HepG2 (cell line): ENCODE results near the gene ZNF484. TPM values are rescaled to one million over a fixed set of nuclear protein-coding genes. Genes with fewer than 3 reads are reported as not detected.

ENCODE experiments used
- ARID5B ChIP-seq: IDR thresholded peaks from 2 replicates; pipeline ENCODE4 v1.4.0; 2020; ENCODE audit warnings: mild to moderate bottlenecking, missing genetic modification reagents
- CENPBD1 ChIP-seq: sonication (generic); formaldehyde crosslinking; IDR thresholded peaks from 2 replicates; pipeline ENCODE4 v1.8.0; 2022; ENCODE audit warnings: missing genetic modification reagents, low read depth, mild to moderate bottlenecking, borderline replicate concordance
- ELF1 ChIP-seq: sonication (generic); formaldehyde crosslinking; IDR thresholded peaks from 2 replicates; pipeline ENCODE4 v1.4.0; 2020; ENCODE audit warnings: missing genetic modification reagents
- GMEB1 ChIP-seq: sonication (generic); formaldehyde crosslinking; IDR thresholded peaks from 2 replicates; pipeline ENCODE4 v1.5.1; 2020; ENCODE audit warnings: missing genetic modification reagents, mild to moderate bottlenecking, borderline replicate concordance
- HMGA1 ChIP-seq: sonication (generic); formaldehyde crosslinking; conservative IDR thresholded peaks from 2 replicates; pipeline ENCODE4 v1.4.0; 2020; ENCODE audit warnings: missing genetic modification reagents
- HOMEZ ChIP-seq: IDR thresholded peaks from 2 replicates; pipeline ENCODE4 v1.6.1; 2016; ENCODE audit warnings: low read depth
- JUN ChIP-seq: sonication (generic); formaldehyde crosslinking; IDR thresholded peaks from 2 replicates; pipeline ENCODE4 v1.4.0; 2020; ENCODE audit warnings: mild to moderate bottlenecking, missing genetic modification reagents
- KMT2B ChIP-seq: IDR thresholded peaks from 2 replicates; pipeline ENCODE4 v1.6.1; 2016; ENCODE audit warnings: missing genetic modification reagents, missing compliant biosample characterization
- NR2F2 ChIP-seq: IDR thresholded peaks from 2 replicates; pipeline ENCODE4 v1.6.1; 2012; ENCODE audit warnings: low read depth, inconsistent platforms, borderline replicate concordance
- PHB2 ChIP-seq: fragments of 450-650 bp; IDR thresholded peaks from 2 replicates; pipeline ENCODE4 v1.6.1; 2018; ENCODE audit not compliant: partially characterized antibody
- ZBTB49 ChIP-seq: sonication (generic); formaldehyde crosslinking; IDR thresholded peaks from 2 replicates; pipeline ENCODE4 v1.4.0; 2020; ENCODE audit warnings: missing genetic modification reagents, borderline replicate concordance
- ZNF260 ChIP-seq: sonication (generic); formaldehyde crosslinking; IDR thresholded peaks from 2 replicates; pipeline ENCODE4 v1.4.0; 2020; ENCODE audit warnings: missing genetic modification reagents, low read depth, mild to moderate bottlenecking, borderline replicate concordance
- ZNF335 ChIP-seq: sonication (generic); formaldehyde crosslinking; IDR thresholded peaks from 2 replicates; pipeline ENCODE4 v1.4.0; 2020; ENCODE audit warnings: missing genetic modification reagents
- ZNF34 ChIP-seq: sonication (generic); formaldehyde crosslinking; IDR thresholded peaks from 2 replicates; pipeline ENCODE4 v1.4.0; 2020; ENCODE audit warnings: mild to moderate bottlenecking, missing genetic modification reagents, borderline replicate concordance
- ZNF576 ChIP-seq: sonication (generic); formaldehyde crosslinking; IDR thresholded peaks from 2 replicates; pipeline ENCODE4 v1.4.0; 2020; ENCODE audit warnings: mild to moderate bottlenecking, missing genetic modification reagents
- ZNF7 ChIP-seq: IDR thresholded peaks from 2 replicates; pipeline ENCODE4 v1.6.1; 2016; ENCODE audit warnings: missing biosample characterization, missing genetic modification reagents
- ZNF800 ChIP-seq: sonication (generic); formaldehyde crosslinking; IDR thresholded peaks from 2 replicates; pipeline ENCODE4 v1.4.0; 2020; ENCODE audit warnings: missing genetic modification reagents
- polyA plus RNA-seq, 8 experiments: library from polyadenylated mRNA; depleted of rRNA in 3 of 8; stranded (reverse) in 7 of 8; unstranded in 1 of 8; fragments of >200 nt; fragmentation: Illumina TruSeq in 4 of 8; extraction: Trizol in 4 of 8; gene quantifications; 2 replicates each; pipeline versions ENCODE4 v1.2.1 to v1.2.3, GENCODE V29; 2011 to 2016; ENCODE audit warnings: low read depth in 4 of 8, missing spikeins in 1 of 8, mixed read lengths in 1 of 8; ENCODE audit not compliant: insufficient read depth in 1 of 8
- total RNA-seq, 5 experiments: library from RNA; depleted of rRNA; stranded (reverse); fragments of >200 nt; fragmentation: Illumina TruSeq; extraction: Trizol; gene quantifications; 2 replicates each; pipeline ENCODE4 v1.2.3, GENCODE V29; 2016; ENCODE audit warnings: low read depth in 1 of 5

Gene ZNF484
- total and polyA plus RNA-seq, 2 of the 13 experiments (the other 11 are each of a cell fraction or from before 2014, with no cell fraction given): 0.96 to 7.2 TPM

GRCh38 chr9:92808726-92809451 is 68.9 kb downstream of the ZNF484 start (continued):
- TF ChIP-seq ZNF34 (CRISPR knock-in tag) (no peak), HOMEZ (no peak), ELF1 (no peak), NR2F2 (no peak), KMT2B (no peak), ZBTB49 (CRISPR knock-in tag) (no peak), ZNF7 (no peak), ZNF260 (no peak), GMEB1 (no peak), ZNF800 (peak; percentile 60; the same call in 1 of the 2 replicates), ZNF576 (no peak), CENPBD1 (CRISPR knock-in tag) (no peak), PHB2 (no peak), HMGA1 (CRISPR knock-in tag) (no peak), ARID5B (peak; percentile 52; the same call in 1 of the 2 replicates), ZNF335 (CRISPR knock-in tag) (no peak), JUN (CRISPR knock-in tag) (no peak)
